Glutamatergic neuron (in vitro differentiated cells): ENCODE measurements around the gene ITPR1. TPM values are rescaled to one million over a fixed set of nuclear protein-coding genes. Genes with fewer than 3 reads are reported as not detected.

ENCODE experiments used
- DNase-seq: peaks from one replicate; pipeline ENCODE4 v3.0.0; 2022
- H3K27ac Mint-ChIP-seq: one replicate; pipeline ENCODE4 v1.8.0; 2020; ENCODE audit warnings: mild to moderate bottlenecking, mixed read lengths, inconsistent platforms; ENCODE audit not compliant: unreplicated experiment
- H3K27me3 Mint-ChIP-seq: one replicate; pipeline ENCODE4 v1.8.0; 2020; ENCODE audit warnings: mild to moderate bottlenecking, moderate library complexity, mixed read lengths, inconsistent platforms; ENCODE audit not compliant: unreplicated experiment
- H3K36me3 Mint-ChIP-seq: one replicate; pipeline ENCODE4 v1.8.0; 2020; ENCODE audit warnings: mild to moderate bottlenecking, mixed read lengths, inconsistent platforms; ENCODE audit not compliant: unreplicated experiment
- H3K4me1 Mint-ChIP-seq: one replicate; pipeline ENCODE4 v1.8.0; 2020; ENCODE audit warnings: mild to moderate bottlenecking, low read depth, mixed read lengths, inconsistent platforms; ENCODE audit not compliant: unreplicated experiment
- H3K4me3 Mint-ChIP-seq: one replicate; pipeline ENCODE4 v1.8.0; 2020; ENCODE audit warnings: mild to moderate bottlenecking, mixed read lengths, inconsistent platforms; ENCODE audit not compliant: unreplicated experiment
- H3K9me3 Mint-ChIP-seq: one replicate; pipeline ENCODE4 v1.8.0; 2020; ENCODE audit warnings: mild to moderate bottlenecking, moderate library complexity, mixed read lengths, inconsistent platforms; ENCODE audit not compliant: unreplicated experiment
- CTCF ChIP-seq: fragments of 200-600 bp; sonication (generic); IDR thresholded peaks from one replicate; pipeline ENCODE4 v1.5.0; 2021; ENCODE audit not compliant: partially characterized antibody, unreplicated experiment
- total RNA-seq: library from RNA; stranded (reverse); fragmentation: NEBNext Ultra II Directional; extraction: Animal tissue kit (Norgen Biotek cat#: 25700); gene quantifications from one replicate; pipeline ENCODE4 v1.2.1, GENCODE V29; 2021; ENCODE audit not compliant: unreplicated experiment

The ITPR1 gene
- total RNA-seq, 1 donor from 2014 or later, result 6.9 TPM

- H3K9me3 Mint-ChIP-seq, result no peaks in the 10 kb centered on the region
- H3K27me3 Mint-ChIP-seq, result no peaks in the 10 kb centered on the region
- no peak for TF ChIP-seq CTCF
- H3K4me1 Mint-ChIP-seq, result no peaks in the 10 kb centered on the region
- H3K36me3 Mint-ChIP-seq, result no peaks in the 10 kb centered on the region
- DNase-seq, result no peak
- no peak overlapping the region for H3K27ac Mint-ChIP-seq
- no peak overlapping the region for H3K4me3 Mint-ChIP-seq
Measured at GRCh38 chr3:4703054-4703480, 209.9 kb downstream of the ITPR1 start.

GRCh38 chr3:4704552-4704951, 211.4 kb downstream of the ITPR1 start:
- Mint-ChIP-seq H3K27me3 (no peaks in the 10 kb centered on the region), H3K27ac (no peak overlapping the region), H3K9me3 (no peaks in the 10 kb centered on the region), H3K36me3 (no peaks in the 10 kb centered on the region), H3K4me1 (no peaks in the 10 kb centered on the region), H3K4me3 (no peak overlapping the region)
- no peak for TF ChIP-seq CTCF
- DNase-seq, result no peak

- no peaks in the 10 kb centered on the region for H3K9me3 Mint-ChIP-seq
- H3K27ac Mint-ChIP-seq, result no peak overlapping the region
- no peaks in the 10 kb centered on the region for H3K27me3 Mint-ChIP-seq
- no peak for DNase-seq
- no peak for TF ChIP-seq CTCF
- H3K4me1 Mint-ChIP-seq, result no peaks in the 10 kb centered on the region
- no peaks in the 10 kb centered on the region for H3K36me3 Mint-ChIP-seq
- H3K4me3 Mint-ChIP-seq, result no peak overlapping the region
Measured at GRCh38 chr3:4707324-4707723, 214.2 kb downstream of the ITPR1 start.

GRCh38 chr3:4708230-4708629, 215.1 kb downstream of the ITPR1 start:
- no peaks in the 10 kb centered on the region for H3K4me1 Mint-ChIP-seq
- no peak overlapping the region for H3K4me3 Mint-ChIP-seq
- no peak for DNase-seq
- H3K9me3 Mint-ChIP-seq, result no peaks in the 10 kb centered on the region
- H3K27me3 Mint-ChIP-seq, result no peaks in the 10 kb centered on the region
- H3K27ac Mint-ChIP-seq, result no peak overlapping the region
- TF ChIP-seq CTCF, result no peak
- H3K36me3 Mint-ChIP-seq, result no peaks in the 10 kb centered on the region

GRCh38 chr3:4709341-4709740, 216.2 kb downstream of the ITPR1 start:
- no peak for DNase-seq
- no peak for TF ChIP-seq CTCF
- Mint-ChIP-seq H3K4me1 (no peaks in the 10 kb centered on the region), H3K9me3 (no peaks in the 10 kb centered on the region), H3K4me3 (no peak overlapping the region), H3K27ac (no peak overlapping the region), H3K36me3 (no peaks in the 10 kb centered on the region), H3K27me3 (peaks cover 2% of the 10 kb centered on the region)
